HEK293 (cell line): Measurements from ENCODE around the gene CD244.

Experiments
- CTCF ChIA-PET: fragments of 350-600 bp; formaldehyde crosslinking; extraction: SDS; loops from one replicate; lab custom pipeline; 2021; ENCODE audit warnings: antibody characterized with exemption; lab: Yijun Ruan, JAX
- POLR2A ChIA-PET: fragments of 300-600 bp; formaldehyde crosslinking; extraction: SDS; loops from one replicate; lab custom pipeline; 2020; ENCODE audit warnings: antibody characterized with exemption, inconsistent platforms; lab: Yijun Ruan, JAX
- H3K27ac ChIP-seq: fragments of 200-500 bp; sonication (Bioruptor generic); 2 replicates; pipeline ENCODE4 v1.5.1; 2014; ENCODE audit warnings: low read depth, low read length, control low read depth, inconsistent platforms; ENCODE audit errors: extremely low read depth
- H3K36me3 ChIP-seq, 2 experiments: fragments of 200-500 bp in 1 of 2; sonication (Bioruptor generic) in 1 of 2; 1 replicate in 1 of 2; 2 replicates in 1 of 2; pipeline ENCODE4 v1.5.1; 2014 to 2017; ENCODE audit warnings: inconsistent platforms in 2 of 2, low read length in 2 of 2; ENCODE audit not compliant: control insufficient read depth in 2 of 2, insufficient read depth in 1 of 2
- H3K4me1 ChIP-seq: fragments of 200-500 bp; sonication (Bioruptor generic); 2 replicates; pipeline ENCODE4 v1.5.1; 2014; ENCODE audit warnings: mild to moderate bottlenecking, low read length, inconsistent platforms; ENCODE audit not compliant: control insufficient read depth, insufficient read depth
- H3K4me3 ChIP-seq: 2 replicates; pipeline ENCODE4 v1.5.1; 2011; ENCODE audit warnings: low read depth, mild to moderate bottlenecking, control low read depth, low read length, moderate library complexity
- H3K9me3 ChIP-seq: fragments of 200-500 bp; sonication (Bioruptor generic); 2 replicates; pipeline ENCODE4 v1.5.1; 2014; ENCODE audit warnings: low read depth, low read length, inconsistent platforms; ENCODE audit not compliant: control insufficient read depth, insufficient read depth
- EGR2 ChIP-seq: fragments of 450-650 bp; formaldehyde crosslinking; IDR thresholded peaks from 2 replicates; pipeline ENCODE4 v1.5.1; 2016; ENCODE audit warnings: low read depth, missing biosample characterization, missing genetic modification characterization
- GLIS1 ChIP-seq: fragments of 450-650 bp; formaldehyde crosslinking; IDR thresholded peaks from 2 replicates; pipeline ENCODE4 v1.5.1; 2016; ENCODE audit warnings: missing biosample characterization, missing genetic modification characterization
- HOXA7 ChIP-seq: sonication (generic); formaldehyde crosslinking; IDR thresholded peaks from 2 replicates; pipeline ENCODE4 v1.8.1; 2022; ENCODE audit warnings: missing genetic modification reagents, borderline replicate concordance
- PRDM1 ChIP-seq: fragments of 450-650 bp; formaldehyde crosslinking; IDR thresholded peaks from 2 replicates; pipeline ENCODE4; 2016; ENCODE audit warnings: missing biosample characterization, missing genetic modification characterization
- SCRT2 ChIP-seq: fragments of 450-650 bp; formaldehyde crosslinking; IDR thresholded peaks from 2 replicates; pipeline ENCODE4 v1.5.1; 2016; ENCODE audit warnings: missing biosample characterization, missing genetic modification characterization
- TRIM28 ChIP-seq: IDR thresholded peaks from 2 replicates; pipeline ENCODE4 v1.6.1; 2011; ENCODE audit warnings: low read length, control low read depth, borderline replicate concordance
- ZNF138 ChIP-seq: fragments of 450-650 bp; formaldehyde crosslinking; IDR thresholded peaks from 2 replicates; pipeline ENCODE4 v1.5.1; 2016; ENCODE audit warnings: missing biosample characterization, missing genetic modification characterization, borderline replicate concordance
- ZNF140 ChIP-seq: fragments of 450-650 bp; formaldehyde crosslinking; IDR thresholded peaks from 2 replicates; pipeline ENCODE4 v1.5.1; 2016; ENCODE audit warnings: missing biosample characterization, missing genetic modification characterization
- ZNF23 ChIP-seq: fragments of 450-650 bp; formaldehyde crosslinking; IDR thresholded peaks from 2 replicates; pipeline ENCODE4 v1.5.1; 2016; ENCODE audit warnings: missing biosample characterization, missing genetic modification characterization, borderline replicate concordance
- ZNF302 ChIP-seq: fragments of 450-650 bp; formaldehyde crosslinking; IDR thresholded peaks from 2 replicates; pipeline ENCODE4 v1.5.1; 2016; ENCODE audit warnings: missing biosample characterization, missing genetic modification characterization, low read depth
- ZNF37A ChIP-seq: fragments of 450-650 bp; IDR thresholded peaks from 2 replicates; pipeline ENCODE4 v1.5.1; 2018; ENCODE audit warnings: missing biosample characterization, missing genetic modification characterization
- ZNF394 ChIP-seq: fragments of 450-650 bp; formaldehyde crosslinking; IDR thresholded peaks from 2 replicates; pipeline ENCODE4 v1.5.1; 2016; ENCODE audit warnings: missing biosample characterization, missing genetic modification characterization, mild to moderate bottlenecking, moderate library complexity, borderline replicate concordance
- ZNF416 ChIP-seq: fragments of 450-650 bp; formaldehyde crosslinking; IDR thresholded peaks from 2 replicates; pipeline ENCODE4 v1.5.1; 2016; ENCODE audit warnings: missing biosample characterization, missing genetic modification characterization
- ZNF558 ChIP-seq: fragments of 450-650 bp; formaldehyde crosslinking; IDR thresholded peaks from 2 replicates; pipeline ENCODE4 v1.5.1; 2016; ENCODE audit warnings: missing biosample characterization, missing genetic modification characterization
- ZNF596 ChIP-seq: fragments of 450-650 bp; IDR thresholded peaks from 2 replicates; pipeline ENCODE4 v1.5.0; 2018; ENCODE audit warnings: missing biosample characterization, mild to moderate bottlenecking, missing genetic modification characterization, moderate library complexity
- ZNF610 ChIP-seq: fragments of 450-650 bp; formaldehyde crosslinking; IDR thresholded peaks from 2 replicates; pipeline ENCODE4 v1.5.1; 2016; ENCODE audit warnings: missing biosample characterization, missing genetic modification characterization, borderline replicate concordance
- ZNF837 ChIP-seq: fragments of 450-650 bp; formaldehyde crosslinking; IDR thresholded peaks from 2 replicates; pipeline ENCODE4 v1.5.1; 2016; ENCODE audit warnings: missing biosample characterization, missing genetic modification characterization
- TF ChIP-seq, protein P1 (sequence below): fragments of 450-650 bp; formaldehyde crosslinking; IDR thresholded peaks from 2 replicates; pipeline ENCODE4 v1.5.1; 2016; ENCODE audit warnings: missing biosample characterization, missing genetic modification characterization
- TF ChIP-seq, protein P2 (sequence below): fragments of 450-650 bp; formaldehyde crosslinking; IDR thresholded peaks from 2 replicates; pipeline ENCODE4 v1.5.1; 2016; ENCODE audit warnings: missing biosample characterization, missing genetic modification characterization
- TF ChIP-seq, protein P3 (sequence below): fragments of 450-650 bp; formaldehyde crosslinking; IDR thresholded peaks from 2 replicates; pipeline ENCODE4 v1.5.1; 2016; ENCODE audit warnings: missing biosample characterization, missing genetic modification characterization, borderline replicate concordance

The CD244 gene

DNA sequence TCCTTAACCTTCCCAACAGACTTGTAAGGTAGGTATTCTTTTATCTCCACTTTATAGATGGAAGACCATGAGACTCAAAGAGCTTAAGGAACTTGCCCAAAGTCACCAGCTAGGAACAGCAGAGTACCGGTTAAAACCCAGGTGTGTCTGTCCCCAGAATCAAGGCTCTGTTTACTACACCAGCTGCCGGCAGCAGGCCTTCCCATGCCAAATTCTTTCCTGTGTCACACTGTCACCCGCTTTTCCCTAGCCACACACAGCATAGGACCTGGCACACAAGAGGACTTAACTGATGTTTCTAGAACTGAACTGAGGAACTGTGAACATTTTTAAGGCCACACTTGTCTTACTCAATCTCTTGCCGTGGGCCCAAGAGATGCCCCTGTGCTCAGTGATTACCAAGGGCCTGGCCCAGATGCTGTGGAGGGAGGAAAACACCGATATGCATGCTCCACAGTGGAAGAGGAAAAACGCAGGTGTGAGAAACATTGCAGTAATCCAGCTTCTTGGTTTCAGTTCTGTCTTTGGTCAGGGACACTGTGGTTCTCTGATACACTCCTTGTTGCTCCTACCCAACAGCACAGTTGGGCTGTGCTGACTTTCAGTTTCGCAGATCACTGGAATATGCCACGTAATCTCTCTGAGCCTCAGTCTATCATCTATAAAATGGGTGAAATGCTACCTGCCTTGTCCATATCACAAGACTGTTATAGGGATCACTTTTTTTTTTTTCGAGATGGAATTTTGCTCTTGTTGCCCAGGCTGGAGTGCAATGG lies 80.6 kb downstream of the CD244 start:
- Histone ChIP-seq H3K9me3 (no peaks in the 10 kb centered on the region), H3K27ac (no peak overlapping the region), H3K4me1 (no peaks in the 10 kb centered on the region), H3K4me3 (no peak overlapping the region), H3K36me3 (no peaks in the 10 kb centered on the region)
- TF ChIP-seq ZNF596 (tag by site-specific recombination), result no peak
- TF ChIP-seq EGR2 (tag by site-specific recombination), result no peak
- CTCF ChIA-PET, result interaction anchor here (0.7 to 2.5 kb wide), 5 partner anchors 12 to 171 kb away, joined by 3 to 12 read pairs (median 5); no protein-coding TSS in a partner anchor
- POLR2A ChIA-PET, result no interaction called here

DNA sequence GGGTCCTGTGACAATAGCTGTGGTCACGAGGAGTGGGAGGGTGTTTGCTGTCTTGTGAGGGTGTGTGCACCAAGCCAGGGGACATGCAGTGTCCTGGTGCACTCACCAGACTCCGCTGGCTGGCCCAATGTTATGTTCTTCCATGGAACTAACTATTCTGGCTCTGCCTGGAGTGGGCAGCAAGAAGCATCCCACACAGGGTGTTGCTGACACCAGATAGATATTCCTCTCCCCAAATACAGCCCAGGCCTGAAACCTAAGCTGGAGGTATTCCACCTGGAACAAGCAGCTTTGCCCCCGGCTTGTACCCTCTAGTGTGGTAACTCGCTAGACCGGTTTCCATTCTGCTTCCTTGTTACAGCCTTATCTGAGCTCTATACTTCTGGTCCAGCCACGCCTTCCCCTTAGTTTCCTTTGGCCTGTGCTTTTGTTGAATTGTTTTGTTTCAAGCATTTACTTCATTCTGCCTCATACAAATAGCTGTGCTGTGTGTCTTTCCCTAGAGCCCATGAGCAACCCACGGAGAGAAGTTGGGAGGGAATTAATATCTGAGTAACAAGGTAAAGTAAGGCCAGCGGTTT lies 81.4 kb downstream of the CD244 start:
- Histone ChIP-seq H3K27ac (no peak overlapping the region), H3K4me1 (no peaks in the 10 kb centered on the region), H3K36me3 (no peaks in the 10 kb centered on the region), H3K9me3 (no peaks in the 10 kb centered on the region), H3K4me3 (no peak overlapping the region)
- TF ChIP-seq ZNF23 (tag by site-specific recombination), result no peak
- TF ChIP-seq, protein P1, sequence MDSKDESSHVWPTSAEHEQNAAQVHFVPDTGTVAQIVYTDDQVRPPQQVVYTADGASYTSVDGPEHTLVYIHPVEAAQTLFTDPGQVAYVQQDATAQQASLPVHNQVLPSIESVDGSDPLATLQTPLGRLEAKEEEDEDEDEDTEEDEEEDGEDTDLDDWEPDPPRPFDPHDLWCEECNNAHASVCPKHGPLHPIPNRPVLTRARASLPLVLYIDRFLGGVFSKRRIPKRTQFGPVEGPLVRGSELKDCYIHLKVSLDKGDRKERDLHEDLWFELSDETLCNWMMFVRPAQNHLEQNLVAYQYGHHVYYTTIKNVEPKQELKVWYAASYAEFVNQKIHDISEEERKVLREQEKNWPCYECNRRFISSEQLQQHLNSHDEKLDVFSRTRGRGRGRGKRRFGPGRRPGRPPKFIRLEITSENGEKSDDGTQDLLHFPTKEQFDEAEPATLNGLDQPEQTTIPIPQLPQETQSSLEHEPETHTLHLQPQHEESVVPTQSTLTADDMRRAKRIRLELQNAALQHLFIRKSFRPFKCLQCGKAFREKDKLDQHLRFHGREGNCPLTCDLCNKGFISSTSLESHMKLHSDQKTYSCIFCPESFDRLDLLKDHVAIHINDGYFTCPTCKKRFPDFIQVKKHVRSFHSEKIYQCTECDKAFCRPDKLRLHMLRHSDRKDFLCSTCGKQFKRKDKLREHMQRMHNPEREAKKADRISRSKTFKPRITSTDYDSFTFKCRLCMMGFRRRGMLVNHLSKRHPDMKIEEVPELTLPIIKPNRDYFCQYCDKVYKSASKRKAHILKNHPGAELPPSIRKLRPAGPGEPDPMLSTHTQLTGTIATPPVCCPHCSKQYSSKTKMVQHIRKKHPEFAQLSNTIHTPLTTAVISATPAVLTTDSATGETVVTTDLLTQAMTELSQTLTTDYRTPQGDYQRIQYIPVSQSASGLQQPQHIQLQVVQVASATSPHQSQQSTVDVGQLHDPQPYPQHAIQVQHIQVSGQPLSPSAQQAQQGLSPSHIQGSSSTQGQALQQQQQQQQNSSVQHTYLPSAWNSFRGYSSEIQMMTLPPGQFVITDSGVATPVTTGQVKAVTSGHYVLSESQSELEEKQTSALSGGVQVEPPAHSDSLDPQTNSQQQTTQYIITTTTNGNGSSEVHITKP (tag by site-specific recombination), result no peak
- TF ChIP-seq PRDM1 (tag by site-specific recombination), result no peak
- no peak for TF ChIP-seq ZNF394 (tag by site-specific recombination)
- TF ChIP-seq ZNF610 (tag by site-specific recombination), result no peak
- TF ChIP-seq SCRT2 (tag by site-specific recombination), result no peak
- TF ChIP-seq ZNF302 (tag by site-specific recombination), result no peak
- no peak for TF ChIP-seq ZNF416 (tag by site-specific recombination)
- no peak for TF ChIP-seq ZNF558 (tag by site-specific recombination)
- no peak for TF ChIP-seq ZNF837 (tag by site-specific recombination)
- TF ChIP-seq ZNF138 (tag by site-specific recombination), result no peak
- TF ChIP-seq HOXA7, result no peak
- TF ChIP-seq ZNF140 (tag by site-specific recombination), result no peak
- TF ChIP-seq ZNF37A (tag by site-specific recombination), result no peak
- TF ChIP-seq, protein P2, sequence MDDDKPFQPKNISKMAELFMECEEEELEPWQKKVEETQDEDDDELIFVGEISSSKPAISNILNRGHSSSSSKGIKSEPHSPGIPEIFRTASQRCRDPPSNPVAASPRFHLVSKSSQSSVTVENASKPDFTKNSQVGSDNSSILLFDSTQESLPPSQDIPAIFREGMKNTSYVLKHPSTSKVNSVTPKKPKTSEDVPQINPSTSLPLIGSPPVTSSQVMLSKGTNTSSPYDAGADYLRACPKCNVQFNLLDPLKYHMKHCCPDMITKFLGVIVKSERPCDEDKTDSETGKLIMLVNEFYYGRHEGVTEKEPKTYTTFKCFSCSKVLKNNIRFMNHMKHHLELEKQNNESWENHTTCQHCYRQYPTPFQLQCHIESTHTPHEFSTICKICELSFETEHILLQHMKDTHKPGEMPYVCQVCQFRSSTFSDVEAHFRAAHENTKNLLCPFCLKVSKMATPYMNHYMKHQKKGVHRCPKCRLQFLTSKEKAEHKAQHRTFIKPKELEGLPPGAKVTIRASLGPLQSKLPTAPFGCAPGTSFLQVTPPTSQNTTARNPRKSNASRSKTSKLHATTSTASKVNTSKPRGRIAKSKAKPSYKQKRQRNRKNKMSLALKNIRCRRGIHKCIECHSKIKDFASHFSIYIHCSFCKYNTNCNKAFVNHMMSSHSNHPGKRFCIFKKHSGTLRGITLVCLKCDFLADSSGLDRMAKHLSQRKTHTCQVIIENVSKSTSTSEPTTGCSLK (tag by site-specific recombination), result no peak
- no peak for TF ChIP-seq GLIS1 (tag by site-specific recombination)
- no peak for TF ChIP-seq TRIM28
- TF ChIP-seq, protein P3, sequence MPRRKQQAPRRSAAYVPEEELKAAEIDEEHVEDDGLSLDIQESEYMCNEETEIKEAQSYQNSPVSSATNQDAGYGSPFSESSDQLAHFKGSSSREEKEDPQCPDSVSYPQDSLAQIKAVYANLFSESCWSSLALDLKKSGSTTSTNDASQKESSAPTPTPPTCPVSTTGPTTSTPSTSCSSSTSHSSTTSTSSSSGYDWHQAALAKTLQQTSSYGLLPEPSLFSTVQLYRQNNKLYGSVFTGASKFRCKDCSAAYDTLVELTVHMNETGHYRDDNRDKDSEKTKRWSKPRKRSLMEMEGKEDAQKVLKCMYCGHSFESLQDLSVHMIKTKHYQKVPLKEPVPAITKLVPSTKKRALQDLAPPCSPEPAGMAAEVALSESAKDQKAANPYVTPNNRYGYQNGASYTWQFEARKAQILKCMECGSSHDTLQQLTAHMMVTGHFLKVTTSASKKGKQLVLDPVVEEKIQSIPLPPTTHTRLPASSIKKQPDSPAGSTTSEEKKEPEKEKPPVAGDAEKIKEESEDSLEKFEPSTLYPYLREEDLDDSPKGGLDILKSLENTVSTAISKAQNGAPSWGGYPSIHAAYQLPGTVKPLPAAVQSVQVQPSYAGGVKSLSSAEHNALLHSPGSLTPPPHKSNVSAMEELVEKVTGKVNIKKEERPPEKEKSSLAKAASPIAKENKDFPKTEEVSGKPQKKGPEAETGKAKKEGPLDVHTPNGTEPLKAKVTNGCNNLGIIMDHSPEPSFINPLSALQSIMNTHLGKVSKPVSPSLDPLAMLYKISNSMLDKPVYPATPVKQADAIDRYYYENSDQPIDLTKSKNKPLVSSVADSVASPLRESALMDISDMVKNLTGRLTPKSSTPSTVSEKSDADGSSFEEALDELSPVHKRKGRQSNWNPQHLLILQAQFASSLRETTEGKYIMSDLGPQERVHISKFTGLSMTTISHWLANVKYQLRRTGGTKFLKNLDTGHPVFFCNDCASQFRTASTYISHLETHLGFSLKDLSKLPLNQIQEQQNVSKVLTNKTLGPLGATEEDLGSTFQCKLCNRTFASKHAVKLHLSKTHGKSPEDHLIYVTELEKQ (tag by site-specific recombination), result no peak
- POLR2A ChIA-PET, result no interaction called here
- CTCF ChIA-PET, result interaction anchor here (0.5 to 2.5 kb wide), 9 partner anchors 11 to 317 kb away, joined by 3 to 12 read pairs (median 4); partner anchors contain the start of gene KLHDC9
